HFF-Myc (cell line): ENCODE results near the gene CCL13.

Experiments
- DNase-seq: peaks from one replicate; pipeline ENCODE4 v3.0.0-alpha.2; 2011; ENCODE audit warnings: low read depth; ENCODE audit errors: extremely low read depth
- H3K4me3 ChIP-seq: replicated peaks from 2 replicates; pipeline ENCODE4 v1.5.1; 2011; ENCODE audit warnings: low read depth, mild to moderate bottlenecking, control low read depth, low read length
- TF ChIP-seq, protein P1 (sequence below): IDR thresholded peaks from 2 replicates; pipeline ENCODE4 v1.5.1; 2012; ENCODE audit warnings: mild to moderate bottlenecking, low read depth, low read length, control low read depth; ENCODE audit errors: missing control alignments

Gene CCL13

GRCh38 chr17:34347063-34347462 is 9.2 kb upstream of the CCL13 start:
- TF ChIP-seq, protein P1, sequence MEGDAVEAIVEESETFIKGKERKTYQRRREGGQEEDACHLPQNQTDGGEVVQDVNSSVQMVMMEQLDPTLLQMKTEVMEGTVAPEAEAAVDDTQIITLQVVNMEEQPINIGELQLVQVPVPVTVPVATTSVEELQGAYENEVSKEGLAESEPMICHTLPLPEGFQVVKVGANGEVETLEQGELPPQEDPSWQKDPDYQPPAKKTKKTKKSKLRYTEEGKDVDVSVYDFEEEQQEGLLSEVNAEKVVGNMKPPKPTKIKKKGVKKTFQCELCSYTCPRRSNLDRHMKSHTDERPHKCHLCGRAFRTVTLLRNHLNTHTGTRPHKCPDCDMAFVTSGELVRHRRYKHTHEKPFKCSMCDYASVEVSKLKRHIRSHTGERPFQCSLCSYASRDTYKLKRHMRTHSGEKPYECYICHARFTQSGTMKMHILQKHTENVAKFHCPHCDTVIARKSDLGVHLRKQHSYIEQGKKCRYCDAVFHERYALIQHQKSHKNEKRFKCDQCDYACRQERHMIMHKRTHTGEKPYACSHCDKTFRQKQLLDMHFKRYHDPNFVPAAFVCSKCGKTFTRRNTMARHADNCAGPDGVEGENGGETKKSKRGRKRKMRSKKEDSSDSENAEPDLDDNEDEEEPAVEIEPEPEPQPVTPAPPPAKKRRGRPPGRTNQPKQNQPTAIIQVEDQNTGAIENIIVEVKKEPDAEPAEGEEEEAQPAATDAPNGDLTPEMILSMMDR, result no peak
- no peak for DNase-seq
- H3K4me3 ChIP-seq, result no peak overlapping the region

- DNase-seq, result no peak
- TF ChIP-seq, protein P1, result no peak
- H3K4me3 ChIP-seq, result no peak overlapping the region
Measured at GRCh38 chr17:34349751-34350150, 6.5 kb upstream of the CCL13 start.

GRCh38 chr17:34351096-34351495 is 5.2 kb upstream of the CCL13 start:
- TF ChIP-seq, protein P1, result no peak
- no peak for DNase-seq
- H3K4me3 ChIP-seq, result no peak overlapping the region

DNA sequence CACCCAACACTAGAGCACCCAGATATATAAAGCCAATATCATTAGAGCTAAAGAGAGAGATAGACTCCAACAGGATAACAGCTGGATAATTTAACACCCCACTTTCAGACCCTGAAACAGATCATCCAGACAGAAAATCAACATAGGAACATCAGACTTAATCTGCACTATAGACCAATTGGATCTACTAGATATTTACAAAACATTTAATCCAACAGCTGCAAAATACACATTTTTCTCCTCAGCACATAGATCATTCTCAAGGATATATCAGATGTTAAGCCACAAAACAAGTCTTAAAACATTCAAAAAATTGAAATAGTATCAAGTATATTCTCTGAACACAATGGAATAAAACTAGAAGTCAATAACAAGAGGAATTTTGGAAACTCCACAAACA is 4.1 kb upstream of the CCL13 start:
- TF ChIP-seq, protein P1, result no peak
- no peak overlapping the region for H3K4me3 ChIP-seq
- no peak for DNase-seq

GRCh38 chr17:34354637-34355036 is 1.6 kb upstream of the CCL13 start:
- TF ChIP-seq, protein P1, result no peak
- H3K4me3 ChIP-seq, result no peak overlapping the region
- no peak for DNase-seq

DNA sequence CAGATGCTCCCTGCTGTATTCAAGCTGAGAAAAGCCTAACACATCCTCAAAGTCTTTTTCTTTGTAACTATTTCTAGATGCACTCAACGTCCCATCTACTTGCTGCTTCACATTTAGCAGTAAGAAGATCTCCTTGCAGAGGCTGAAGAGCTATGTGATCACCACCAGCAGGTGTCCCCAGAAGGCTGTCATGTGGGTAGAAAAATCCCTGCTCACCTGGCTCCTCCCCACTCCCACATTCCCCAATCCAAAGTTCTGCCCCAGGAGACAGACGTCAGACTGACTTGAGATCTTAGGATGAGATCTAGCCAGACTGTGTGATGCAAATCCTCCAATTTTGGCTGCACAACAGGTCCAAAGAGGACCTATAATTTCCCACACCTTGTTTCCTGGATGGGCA is 1.1 kb downstream of the CCL13 start:
- TF ChIP-seq, protein P1, result no peak
- no peak for DNase-seq
- H3K4me3 ChIP-seq, result no peak overlapping the region

GRCh38 chr17:34358631-34359030 is 2.4 kb downstream of the CCL13 start:
- no peak for DNase-seq
- TF ChIP-seq, protein P1, result no peak
- H3K4me3 ChIP-seq, result no peak overlapping the region
